Sigmoid colon (tissue), 4 donors: ENCODE results near the gene DMTF1.

Source experiments
- CTCF ChIP-seq, 4 experiments: fragments of 450-650 bp in 3 of 4; fragments of 200-600 bp in 1 of 4; IDR thresholded peaks; one replicate each; pipeline ENCODE4 v1.5.1; 2016 to 2019; ENCODE audit warnings: antibody characterized with exemption in 4 of 4, mild to moderate bottlenecking in 3 of 4, moderate library complexity in 2 of 4
- EP300 ChIP-seq, 4 donors: sonication (generic); formaldehyde crosslinking; IDR thresholded peaks; one replicate each; pipeline ENCODE4 v1.6.1; 2017; ENCODE audit warnings: antibody characterized with exemption in 4 of 4
- POLR2A ChIP-seq, 2 donors: fragments of 450-650 bp; IDR thresholded peaks; one replicate each; pipeline ENCODE4 v1.6.1; 2016; ENCODE audit warnings: antibody characterized with exemption in 2 of 2, mild to moderate bottlenecking in 2 of 2, moderate library complexity in 2 of 2
- POLR2AphosphoS5 ChIP-seq, 4 donors: sonication (generic); formaldehyde crosslinking; IDR thresholded peaks; one replicate each; pipeline ENCODE4 v1.6.1; 2017; ENCODE audit warnings: antibody characterized with exemption in 4 of 4

DNA sequence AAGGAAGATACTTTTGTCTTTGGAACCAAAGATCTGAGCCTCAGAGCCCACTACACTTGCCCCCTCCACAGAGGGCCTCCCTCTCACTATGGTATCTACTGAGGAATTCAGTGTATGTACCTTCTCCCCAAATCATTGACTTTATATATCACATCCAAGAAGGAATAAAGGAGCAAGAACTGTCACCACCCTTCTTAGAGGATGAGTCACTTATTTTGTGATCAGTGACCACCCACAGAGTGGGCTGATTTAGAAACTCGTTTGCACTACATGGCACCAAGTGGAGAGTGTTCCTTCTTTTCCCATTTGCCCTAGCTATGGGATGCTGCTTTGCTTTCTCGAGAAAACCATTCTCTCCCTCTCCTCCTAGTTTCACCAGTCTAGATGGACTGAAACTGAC is 61.6 kb downstream of the DMTF1 start:
- no peak for TF ChIP-seq CTCF (IDR thresholded peaks at IDR 0.05)
- TF ChIP-seq POLR2A (IDR thresholded peaks at IDR 0.05): no peak
- no peak for TF ChIP-seq POLR2AphosphoS5 (IDR thresholded peaks at IDR 0.05)
- TF ChIP-seq EP300 (IDR thresholded peaks at IDR 0.05): no peak
